Activated T-helper 2 cell treated with anti-CD3 and anti-CD28 coated beads, Interferon-gamma antibody, Interleukin-2, Interleukin-4, amounts not matched to agents 10 μg/mL and 5 μg/mL and 100 μg/mL, durations not matched to agents 14 hours and 24 hours and 36 hours (primary cell): ENCODE results near the gene FNBP1L. TPM values are rescaled to one million over a fixed set of nuclear protein-coding genes. Genes with fewer than 3 reads are reported as not detected.
"Not testable (repeated sequence)": the region's sequence is repeated elsewhere in the genome, so short reads cannot be mapped to it uniquely, and the experiment has no call there.

Source experiments
- DNase-seq: peaks from one replicate; pipeline ENCODE4 v3.0.0; 2021; ENCODE audit warnings: low spot score
- H3K27ac Mint-ChIP-seq: one replicate; pipeline ENCODE4 v1.8.0; 2021; ENCODE audit warnings: mixed read lengths
- H3K27me3 Mint-ChIP-seq: one replicate; pipeline ENCODE4 v1.8.0; 2021; ENCODE audit warnings: low read depth, mixed read lengths
- H3K36me3 Mint-ChIP-seq: one replicate; pipeline ENCODE4 v1.8.0; 2021; ENCODE audit warnings: low read depth, mixed read lengths
- H3K4me1 Mint-ChIP-seq: one replicate; pipeline ENCODE4 v1.8.0; 2021; ENCODE audit warnings: low read depth, mixed read lengths
- H3K4me3 Mint-ChIP-seq: one replicate; pipeline ENCODE4 v1.8.0; 2021; ENCODE audit warnings: low read depth, mild to moderate bottlenecking, moderate library complexity, mixed read lengths
- H3K9me3 Mint-ChIP-seq: one replicate; pipeline ENCODE4 v1.8.0; 2021; ENCODE audit warnings: mixed read lengths
- intact Hi-C: fragments of 100-400 bp; cut with micrococcal nuclease; formaldehyde crosslinking; loops from one replicate; pipeline ENCODE4 v1.15.1; 2023
- total RNA-seq: library from RNA; stranded (reverse); gene quantifications from 2 replicates; pipeline ENCODE4 v1.2.3, GENCODE V29; 2022

The FNBP1L gene
- total RNA-seq, 1 donor from 2014 or later: 0.32 TPM

- intact Hi-C loops: no loop called here
- Mint-ChIP-seq H3K9me3 (no peaks in the 10 kb centered on the region), H3K4me3 (no peak overlapping the region), H3K36me3 (peaks cover 16% of the 10 kb centered on the region), H3K4me1 (peaks cover 10% of the 10 kb centered on the region), H3K27ac (no peak overlapping the region), H3K27me3 (no peaks in the 10 kb centered on the region)
- DNase-seq: no peak
Measured at GRCh38 chr1:93584261-93585003, 136.5 kb downstream of the FNBP1L start.

DNA sequence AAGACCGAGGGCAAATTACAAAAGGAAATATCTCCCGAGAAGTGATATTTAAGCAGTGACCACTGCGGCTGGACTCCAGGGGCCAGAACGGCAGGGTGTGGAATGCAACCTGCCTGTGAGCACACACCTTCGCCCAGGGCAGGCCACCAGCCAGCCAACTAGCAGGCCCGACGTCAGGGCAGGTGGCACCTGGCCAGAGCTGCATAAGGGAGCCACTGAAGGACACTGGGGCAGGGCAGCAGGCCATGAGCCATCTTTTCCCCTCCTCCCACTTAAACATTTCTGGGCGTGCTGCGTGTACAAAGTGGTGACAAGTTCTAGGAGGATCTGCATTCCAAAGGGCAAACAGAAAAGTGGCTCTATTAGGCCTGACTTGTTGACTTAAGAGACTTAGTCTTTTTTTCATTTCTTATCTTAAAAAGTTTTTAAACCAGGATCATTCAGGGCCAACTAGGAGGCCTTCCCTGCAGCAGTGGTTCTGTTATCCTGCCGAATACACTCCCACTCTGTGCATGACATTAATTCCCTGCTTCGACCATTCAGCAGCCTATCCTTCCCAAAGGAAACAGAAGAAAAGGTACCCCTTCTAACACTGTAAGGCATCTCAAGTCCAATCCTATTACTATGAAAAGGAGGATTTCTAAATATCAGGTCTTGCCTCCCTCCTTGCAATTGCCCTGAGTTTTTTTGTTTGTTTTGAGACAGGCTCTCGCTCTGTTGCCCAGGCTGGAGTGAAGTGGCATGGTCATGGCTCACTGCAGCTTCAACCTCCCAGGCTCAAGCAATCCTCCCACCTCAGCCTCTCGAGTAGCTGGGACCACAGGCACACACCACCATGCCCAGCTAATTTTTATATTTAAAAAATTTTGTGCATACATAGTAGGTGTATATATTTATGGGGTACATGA is 137.4 kb downstream of the FNBP1L start:
- Mint-ChIP-seq H3K27me3 (no peaks in the 10 kb centered on the region), H3K4me1 (peaks cover 13% of the 10 kb centered on the region), H3K9me3 (no peaks in the 10 kb centered on the region), H3K27ac (no peak overlapping the region), H3K4me3 (no peak overlapping the region), H3K36me3 (peaks cover 20% of the 10 kb centered on the region)
- intact Hi-C loops: no loop called here
- no peak for DNase-seq

DNA sequence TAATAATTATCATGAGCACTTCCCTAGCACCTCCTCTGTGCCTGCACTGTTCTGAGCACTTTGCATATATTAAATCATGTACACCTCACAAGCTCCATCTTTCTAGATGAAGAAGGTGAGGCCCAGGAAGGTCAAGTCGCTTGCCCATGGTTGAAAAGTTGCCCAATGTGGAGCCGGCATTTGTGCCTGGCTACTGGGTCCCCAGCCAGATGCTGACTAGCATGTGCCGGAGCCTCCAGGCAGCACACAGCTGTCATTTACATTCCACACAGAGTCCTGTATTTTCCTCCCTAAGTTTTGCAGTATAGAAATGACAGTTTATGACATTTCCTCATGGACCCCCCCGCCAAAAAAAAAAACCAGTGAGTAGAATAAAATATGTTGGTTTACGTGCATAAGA is 139.4 kb downstream of the FNBP1L start:
- intact Hi-C loops: no loop called here
- no peak for DNase-seq
- Mint-ChIP-seq H3K27ac (no peak overlapping the region), H3K9me3 (no peaks in the 10 kb centered on the region), H3K4me1 (peaks cover 22% of the 10 kb centered on the region), H3K27me3 (no peaks in the 10 kb centered on the region), H3K36me3 (peaks cover 25% of the 10 kb centered on the region), H3K4me3 (no peak overlapping the region)

DNA sequence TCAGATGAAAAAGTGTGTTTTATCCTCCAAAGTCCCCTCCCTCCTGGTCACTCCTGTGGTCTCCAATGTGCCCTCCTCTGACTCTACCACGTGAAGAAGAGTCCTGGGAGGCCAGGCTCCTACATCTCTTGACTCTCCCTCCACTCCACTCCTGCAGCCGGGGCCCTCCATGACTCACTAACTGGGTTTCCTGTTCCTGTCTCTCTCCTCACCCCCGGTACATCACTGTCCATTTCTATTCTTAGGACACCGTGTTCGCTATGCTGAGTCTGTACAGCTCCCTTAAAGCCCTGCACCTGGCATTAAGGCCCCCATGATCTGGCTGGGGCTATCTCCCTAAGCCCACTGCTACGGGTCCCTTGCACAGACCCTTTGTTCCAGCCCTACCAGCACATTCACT is 140.3 kb downstream of the FNBP1L start:
- peaks cover 22% of the 10 kb centered on the region for H3K4me1 Mint-ChIP-seq
- no peaks in the 10 kb centered on the region for H3K9me3 Mint-ChIP-seq
- H3K27me3 Mint-ChIP-seq: no peaks in the 10 kb centered on the region
- no peak overlapping the region for H3K4me3 Mint-ChIP-seq
- intact Hi-C loops: no loop called here
- H3K36me3 Mint-ChIP-seq: peaks cover 25% of the 10 kb centered on the region
- no peak overlapping the region for H3K27ac Mint-ChIP-seq
- no peak for DNase-seq

GRCh38 chr1:93588955-93589354 is 141.0 kb downstream of the FNBP1L start:
- DNase-seq: no peak
- intact Hi-C loops: no loop called here
- peaks cover 25% of the 10 kb centered on the region for H3K36me3 Mint-ChIP-seq
- no peak overlapping the region for H3K27ac Mint-ChIP-seq
- no peaks in the 10 kb centered on the region for H3K27me3 Mint-ChIP-seq
- no peak overlapping the region for H3K4me3 Mint-ChIP-seq
- peaks cover 22% of the 10 kb centered on the region for H3K4me1 Mint-ChIP-seq
- H3K9me3 Mint-ChIP-seq: no peaks in the 10 kb centered on the region

- intact Hi-C loops, H3K27ac Mint-ChIP-seq, H3K9me3 Mint-ChIP-seq, H3K27me3 Mint-ChIP-seq, DNase-seq, H3K4me3 Mint-ChIP-seq: not testable (repeated sequence)
- Mint-ChIP-seq H3K36me3 (peaks cover 25% of the 10 kb centered on the region), H3K4me1 (peaks cover 22% of the 10 kb centered on the region)
Measured at GRCh38 chr1:93591291-93591675, 143.4 kb downstream of the FNBP1L start.

- peaks cover 22% of the 10 kb centered on the region for H3K4me1 Mint-ChIP-seq
- peaks cover 8% of the 10 kb centered on the region for H3K27me3 Mint-ChIP-seq
- intact Hi-C loops: no loop called here
- no peak overlapping the region for H3K27ac Mint-ChIP-seq
- peaks cover 25% of the 10 kb centered on the region for H3K36me3 Mint-ChIP-seq
- H3K4me3 Mint-ChIP-seq: no peak overlapping the region
- no peaks in the 10 kb centered on the region for H3K9me3 Mint-ChIP-seq
- no peak for DNase-seq
Measured at GRCh38 chr1:93591676-93592550, 144.0 kb downstream of the FNBP1L start.

- Mint-ChIP-seq H3K4me1 (peaks cover 22% of the 10 kb centered on the region), H3K9me3 (no peaks in the 10 kb centered on the region), H3K27me3 (peaks cover 8% of the 10 kb centered on the region), H3K36me3 (peaks cover 25% of the 10 kb centered on the region), H3K4me3 (no peak overlapping the region), H3K27ac (no peak overlapping the region)
- DNase-seq: no peak
- intact Hi-C loops: no loop called here
Measured at GRCh38 chr1:93592551-93592949, 144.6 kb downstream of the FNBP1L start.

DNA sequence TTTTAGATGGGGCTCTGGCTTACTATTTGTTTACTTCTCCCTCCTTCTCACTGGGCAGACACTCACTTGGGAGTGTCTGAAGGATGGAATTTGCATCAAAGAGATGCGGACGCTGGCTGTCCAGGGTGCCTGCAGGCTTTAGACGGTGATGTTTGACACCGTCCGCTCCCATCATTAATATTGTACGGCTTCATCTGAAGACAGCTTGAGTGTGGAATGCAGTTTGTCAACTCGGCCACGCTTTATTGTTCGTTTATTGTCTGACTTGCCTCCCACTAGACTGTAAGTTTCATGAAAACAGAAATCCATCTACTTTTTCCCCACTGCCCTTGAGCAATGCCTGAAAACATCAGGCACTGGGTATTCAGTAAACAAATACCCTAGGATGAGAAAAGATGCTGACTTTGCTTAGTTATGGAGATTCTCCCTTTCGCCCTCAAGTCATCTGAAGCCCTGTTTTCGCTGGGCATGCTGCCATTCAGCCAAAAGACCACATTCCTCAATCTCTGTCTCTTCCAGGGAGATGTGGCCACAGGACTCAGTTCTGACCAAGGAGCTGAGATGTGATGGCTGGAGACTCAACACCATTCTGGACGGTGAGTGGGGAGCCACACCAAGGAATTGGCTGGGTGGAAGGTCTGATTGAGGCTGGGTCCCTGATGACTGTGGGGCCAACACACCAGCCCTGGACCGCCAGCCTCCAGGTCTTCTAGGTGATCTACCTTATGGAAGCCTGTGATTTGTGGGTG is 146.1 kb downstream of the FNBP1L start:
- DNase-seq: no peak
- Mint-ChIP-seq H3K9me3 (no peaks in the 10 kb centered on the region), H3K4me1 (peaks cover 13% of the 10 kb centered on the region), H3K27ac (no peak overlapping the region), H3K4me3 (no peak overlapping the region), H3K36me3 (peaks cover 13% of the 10 kb centered on the region), H3K27me3 (peaks cover 8% of the 10 kb centered on the region)
- intact Hi-C loops: no loop called here

DNA sequence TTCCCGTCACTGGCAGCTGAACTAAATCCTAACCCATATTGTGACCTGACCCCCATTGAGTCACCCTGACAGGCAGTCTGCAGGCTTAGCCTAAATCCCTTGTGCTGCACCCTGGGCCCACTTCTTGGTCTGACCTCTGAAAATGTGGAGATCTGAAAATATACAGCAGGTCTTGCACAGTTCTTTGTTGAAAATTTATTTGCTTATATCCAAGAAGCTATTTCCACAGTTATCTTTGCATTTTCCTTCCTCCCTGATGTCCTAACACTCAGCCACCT is 146.6 kb downstream of the FNBP1L start:
- peaks cover 8% of the 10 kb centered on the region for H3K27me3 Mint-ChIP-seq
- intact Hi-C loops: no loop called here
- no peak for DNase-seq
- no peak overlapping the region for H3K27ac Mint-ChIP-seq
- H3K4me1 Mint-ChIP-seq: peaks cover 11% of the 10 kb centered on the region
- peaks cover 8% of the 10 kb centered on the region for H3K36me3 Mint-ChIP-seq
- no peak overlapping the region for H3K4me3 Mint-ChIP-seq
- no peaks in the 10 kb centered on the region for H3K9me3 Mint-ChIP-seq

GRCh38 chr1:93595266-93595665 is 147.3 kb downstream of the FNBP1L start:
- intact Hi-C loops: no loop called here
- peaks cover 8% of the 10 kb centered on the region for H3K27me3 Mint-ChIP-seq
- DNase-seq: no peak
- no peak overlapping the region for H3K4me3 Mint-ChIP-seq
- H3K4me1 Mint-ChIP-seq: peaks cover 9% of the 10 kb centered on the region
- H3K9me3 Mint-ChIP-seq: no peaks in the 10 kb centered on the region
- H3K36me3 Mint-ChIP-seq: peaks cover 5% of the 10 kb centered on the region
- H3K27ac Mint-ChIP-seq: no peak overlapping the region

GRCh38 chr1:93595743-93596142 is 147.8 kb downstream of the FNBP1L start:
- Mint-ChIP-seq H3K36me3 (peaks cover 4% of the 10 kb centered on the region), H3K9me3 (no peaks in the 10 kb centered on the region), H3K4me3 (no peak overlapping the region), H3K27me3 (peaks cover 8% of the 10 kb centered on the region), H3K27ac (no peak overlapping the region), H3K4me1 (peaks cover 9% of the 10 kb centered on the region)
- no peak for DNase-seq
- intact Hi-C loops: no loop called here
